NCI-H526 (cell line): Measurements from ENCODE around the gene ZFAND3.
"Not testable (repeated sequence)": the region's sequence is repeated elsewhere in the genome, so short reads cannot be mapped to it uniquely, and the experiment has no call there.

Experiments
- DNase-seq, 2 experiments: peaks; one replicate each; lab custom pipeline; 2025; lab: John Stamatoyannopoulos, UW

ZFAND3 gene

DNA sequence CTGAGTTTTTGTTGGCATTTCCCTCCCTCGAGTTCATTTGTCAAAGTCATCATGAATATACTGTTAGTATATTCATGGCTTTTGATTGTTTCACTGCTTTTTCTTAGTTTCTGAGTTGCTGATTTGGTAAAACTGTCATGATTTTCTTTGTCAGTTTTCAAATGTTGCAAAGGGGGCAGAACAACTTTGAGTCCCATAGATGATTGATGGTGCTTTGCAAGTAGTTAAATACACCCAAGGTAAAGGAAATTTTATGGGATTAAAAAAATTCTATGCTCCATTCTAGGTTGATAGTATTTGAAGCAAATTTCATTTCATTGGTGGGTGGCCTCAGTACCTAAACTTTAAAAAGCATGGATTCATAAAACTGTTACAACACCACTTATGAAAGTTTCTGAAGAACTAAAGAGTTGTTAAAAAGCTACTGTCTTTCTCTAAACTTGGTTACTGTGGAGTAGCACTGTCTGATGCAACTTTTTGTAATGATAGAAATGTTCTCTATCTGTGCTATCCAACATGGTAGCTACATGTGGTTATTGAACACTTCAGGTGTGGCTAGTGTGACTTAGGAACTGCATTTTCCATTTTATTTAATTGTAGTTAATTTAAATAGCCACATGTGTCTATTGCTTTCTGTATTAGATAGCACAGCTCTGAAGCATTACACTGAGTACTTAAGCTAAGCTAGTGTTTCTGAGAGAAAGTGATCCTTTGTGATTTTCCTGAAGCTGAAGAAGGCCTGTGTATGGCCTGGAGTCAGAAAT, 153.6 kb downstream of the ZFAND3 start:
- DNase-seq: no peak

DNA sequence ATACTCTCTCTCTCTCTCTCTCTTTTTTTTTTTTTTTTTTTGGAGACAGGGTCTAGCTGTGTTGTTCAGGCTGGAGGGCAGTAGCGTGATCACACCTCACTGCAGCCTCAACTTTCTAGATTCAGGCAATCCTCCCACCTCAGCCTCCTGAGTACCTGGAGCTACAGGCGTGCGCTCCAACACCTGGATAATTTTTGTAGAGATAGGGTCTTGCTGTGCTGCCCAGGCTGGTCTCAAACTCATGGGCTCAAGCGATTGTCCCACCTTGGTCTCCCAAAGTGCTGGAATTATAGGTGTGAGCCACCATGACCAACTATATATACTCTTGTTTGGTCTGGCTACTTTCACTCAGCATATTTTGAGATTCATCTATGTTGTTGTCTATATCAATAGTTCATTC, 154.9 kb downstream of the ZFAND3 start:
- no peak for DNase-seq

DNA sequence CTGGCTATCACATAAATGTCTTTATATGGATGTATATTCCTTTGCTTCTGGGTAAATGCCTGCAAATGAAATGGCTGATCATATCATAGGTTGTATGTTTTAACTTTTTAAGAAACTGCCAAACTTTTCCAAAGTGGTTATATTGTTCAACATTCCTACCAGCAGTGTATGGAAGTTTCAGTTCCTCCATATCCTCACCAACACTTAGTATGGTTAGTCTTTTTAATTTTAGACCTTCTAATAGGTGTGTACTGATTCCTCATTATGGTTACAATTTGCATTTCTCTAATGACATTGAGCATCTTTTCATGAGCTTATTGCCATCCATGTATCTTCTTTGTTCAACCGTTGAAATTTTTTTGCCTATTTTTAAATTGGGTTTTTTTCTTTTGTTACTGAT, 155.4 kb downstream of the ZFAND3 start:
- DNase-seq: no peak

DNA sequence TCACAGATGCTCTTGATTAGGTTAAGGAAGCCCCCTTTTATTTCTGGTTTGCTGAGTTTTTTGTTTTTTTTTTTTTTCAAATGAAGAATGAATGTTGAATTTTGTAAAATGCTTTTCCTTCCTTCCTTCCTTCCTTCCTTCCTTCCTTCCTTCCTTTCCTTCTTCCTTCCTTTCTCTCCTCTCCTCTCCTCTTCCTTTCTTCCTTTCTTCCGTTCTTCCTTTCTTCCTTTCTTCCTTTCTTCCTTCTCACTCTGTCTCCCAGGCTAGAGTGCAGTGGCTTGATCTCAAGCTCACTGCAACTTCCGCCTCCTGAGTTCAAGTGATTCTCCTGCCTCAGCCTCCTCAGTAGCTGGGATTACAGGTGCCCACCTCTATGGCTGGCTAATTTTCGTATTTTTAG, 158.2 kb downstream of the ZFAND3 start:
- DNase-seq: no peak

DNA sequence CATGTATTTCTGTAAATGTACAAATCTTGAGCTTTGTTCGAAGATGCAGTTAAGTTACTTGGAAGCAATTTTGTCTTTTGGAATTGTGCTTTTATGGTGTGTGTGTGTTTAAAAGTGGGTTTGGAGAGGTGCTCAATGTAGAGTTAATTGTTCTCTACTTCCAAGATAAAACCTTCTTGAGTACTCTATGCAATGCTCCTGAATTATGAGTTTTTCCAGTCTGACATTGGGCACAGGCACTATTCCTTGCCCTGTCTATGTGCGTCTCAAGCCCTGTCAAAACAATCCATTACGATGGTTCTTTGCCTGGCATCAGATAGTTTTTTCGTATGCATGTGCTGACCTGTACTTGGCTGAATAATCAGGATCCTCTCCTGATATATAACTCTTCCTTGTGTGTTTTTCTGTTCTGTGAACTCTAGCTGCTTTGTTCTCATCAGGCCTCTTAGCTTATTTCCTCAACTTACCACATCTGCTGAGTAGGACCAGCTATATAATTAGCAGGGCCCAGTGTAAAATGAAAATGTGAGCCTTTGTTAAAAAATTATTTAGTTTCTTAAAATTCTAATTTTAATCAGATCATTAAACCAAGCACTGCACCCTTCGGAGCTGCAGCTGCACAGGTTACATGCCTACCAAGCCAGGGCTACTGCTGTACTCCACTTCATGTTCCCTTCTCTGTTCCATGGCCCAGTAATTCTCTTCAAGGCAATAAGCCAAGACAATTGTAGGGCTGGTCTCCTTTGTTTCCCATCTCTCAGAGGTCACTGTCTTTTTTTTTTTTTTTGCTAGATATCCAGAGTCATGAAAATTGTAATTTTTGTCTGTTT, 160.1 kb downstream of the ZFAND3 start:
- DNase-seq: no peak

DNA sequence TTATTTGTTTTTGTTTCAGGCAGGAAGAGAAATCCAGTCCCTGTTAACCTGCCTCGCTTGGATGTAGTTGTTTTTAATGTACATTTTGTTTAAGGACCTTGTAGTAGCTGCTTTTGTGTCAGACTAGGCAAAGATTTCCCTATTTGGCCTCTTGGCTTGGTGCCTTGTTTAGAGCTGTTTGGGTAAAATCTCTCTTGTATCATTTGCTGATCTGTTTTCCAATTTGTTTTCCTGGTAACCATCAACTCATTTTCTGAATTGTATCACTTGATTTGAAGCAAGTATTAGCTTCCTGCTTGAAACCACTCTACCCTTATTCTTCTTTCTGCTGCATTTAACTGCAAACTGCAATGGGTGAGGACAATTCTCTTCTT, 160.7 kb downstream of the ZFAND3 start:
- DNase-seq: no peak

DNA sequence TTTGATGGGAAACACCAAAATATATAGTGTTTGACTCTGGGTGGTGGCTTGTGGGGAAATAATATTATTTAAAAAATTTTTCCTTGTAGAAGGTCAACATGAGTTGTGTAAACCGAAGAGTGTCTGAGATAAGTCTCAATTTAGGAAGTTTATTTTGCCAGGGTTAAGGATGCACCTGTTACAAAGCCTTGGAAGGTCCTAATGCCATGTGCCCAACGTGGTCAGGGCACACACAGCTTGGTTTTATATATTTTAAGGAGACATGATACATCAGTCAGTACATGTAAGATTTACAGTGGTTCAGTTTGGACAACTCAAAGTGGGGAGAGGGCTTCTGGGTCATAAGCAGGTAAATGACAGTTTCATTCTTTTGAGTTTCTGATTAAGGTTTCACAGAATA, 162.1 kb downstream of the ZFAND3 start:
- DNase-seq: no peak

DNA sequence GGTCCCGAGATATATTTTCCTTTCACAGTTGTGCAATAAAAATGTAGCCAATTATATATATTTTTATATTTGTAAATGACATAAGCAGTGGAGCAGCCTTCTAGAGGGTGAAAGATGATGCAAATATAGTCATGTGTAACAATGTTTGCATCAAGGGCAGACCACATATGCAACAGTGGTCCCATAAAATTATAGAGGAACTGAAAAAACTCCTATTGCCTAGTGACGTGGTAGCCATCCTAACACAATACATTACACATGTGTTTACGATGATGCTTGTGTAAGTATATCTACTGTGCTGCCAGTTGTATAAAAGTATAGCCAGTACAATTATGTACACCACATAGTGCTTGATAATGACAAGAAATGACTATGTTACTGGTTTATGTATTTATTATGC, 162.8 kb downstream of the ZFAND3 start:
- peak in 1 of 2 experiments; percentile 10 for DNase-seq

DNA sequence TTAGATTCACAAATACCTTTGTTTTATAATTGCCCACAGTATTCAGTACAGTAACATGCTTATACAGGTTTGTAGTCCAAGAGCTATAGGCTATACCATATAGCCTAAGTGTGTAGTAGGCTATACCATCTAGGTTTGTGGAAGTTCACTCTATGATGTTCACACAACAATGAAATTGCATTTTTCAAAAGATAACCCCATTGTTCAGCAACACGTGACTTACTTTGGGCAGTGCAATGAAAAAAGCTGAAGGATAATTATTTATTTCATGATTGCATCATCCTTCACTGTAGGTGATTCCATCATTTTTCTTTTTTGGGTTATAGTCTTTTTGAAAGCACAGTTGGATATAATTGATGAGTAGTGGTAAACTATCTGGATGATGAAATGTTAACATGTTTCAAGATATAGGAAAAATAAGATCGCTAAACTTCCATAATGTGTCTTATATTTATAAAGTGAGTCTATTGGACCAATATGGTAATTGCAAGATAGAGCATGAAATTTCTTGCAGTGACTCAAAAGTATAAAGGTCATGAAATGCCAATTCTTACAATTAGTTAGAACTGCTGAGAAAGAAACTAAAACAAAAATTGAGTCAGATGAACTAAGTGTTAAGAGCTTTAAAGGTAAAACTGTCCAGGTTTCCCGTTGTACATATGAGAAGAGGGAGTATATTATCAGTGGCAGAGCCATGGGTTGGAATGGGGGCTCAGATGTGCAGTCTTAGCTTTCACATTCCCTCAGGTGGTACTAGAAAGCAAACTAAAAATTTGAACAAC, 164.4 kb downstream of the ZFAND3 start:
- DNase-seq: no peak

DNA sequence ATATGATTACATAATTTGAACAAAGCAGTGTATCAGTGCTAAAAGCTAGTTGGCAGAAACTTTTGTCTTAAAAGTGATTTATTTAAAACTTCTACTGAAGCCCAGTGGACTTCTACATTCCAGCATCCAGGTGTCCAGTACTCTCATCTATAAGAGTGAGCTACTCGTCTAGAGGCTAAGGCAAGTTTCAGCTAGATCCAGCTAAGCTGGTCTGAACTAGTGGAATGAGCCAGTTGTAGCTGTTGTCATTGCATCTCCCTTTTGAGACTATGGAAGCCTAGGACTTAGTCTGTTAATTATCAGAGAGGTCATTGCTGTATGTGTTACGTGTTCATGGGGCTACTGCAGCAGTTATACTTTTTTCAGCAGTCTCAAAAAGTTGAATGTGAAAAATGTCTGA, 165.1 kb downstream of the ZFAND3 start:
- no peak for DNase-seq

DNA sequence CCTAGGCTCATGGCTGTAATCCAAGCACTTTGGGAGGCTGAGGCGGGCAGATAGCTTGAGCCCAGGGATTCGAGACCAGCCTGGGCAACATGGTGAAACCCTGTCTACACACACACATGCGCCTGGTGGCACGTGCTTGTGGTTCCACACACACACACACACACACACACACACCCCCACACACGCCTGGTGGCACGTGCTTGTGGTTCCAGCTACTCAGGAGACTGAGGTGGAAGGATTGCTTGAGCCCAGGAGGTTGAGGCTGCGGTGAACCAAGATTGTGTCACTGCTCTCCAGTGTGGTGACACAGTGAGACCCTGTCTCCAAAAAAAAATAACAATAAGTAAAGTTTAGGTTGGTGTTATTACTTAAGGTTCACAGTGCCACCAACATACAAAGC, 165.8 kb downstream of the ZFAND3 start:
- no peak for DNase-seq

DNA sequence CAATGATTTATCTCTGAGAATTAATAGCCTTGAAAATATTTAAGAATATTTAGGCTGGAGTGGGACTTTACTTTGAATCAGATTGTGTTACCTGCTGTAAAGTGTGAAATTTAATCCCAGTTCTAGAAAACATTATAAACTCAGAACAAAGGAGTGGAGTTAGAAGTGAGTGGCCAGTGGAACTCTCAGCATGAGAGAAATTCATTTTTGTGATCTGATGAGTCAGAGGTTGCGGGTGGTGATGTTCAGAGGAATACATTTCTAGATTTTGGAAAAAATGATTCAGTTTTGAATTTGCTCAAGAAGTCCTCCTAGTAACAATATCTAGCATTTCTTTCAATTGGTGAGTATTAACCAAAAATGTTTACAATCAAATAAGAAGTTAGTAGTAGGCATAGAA, 167.5 kb downstream of the ZFAND3 start:
- no peak for DNase-seq

DNA sequence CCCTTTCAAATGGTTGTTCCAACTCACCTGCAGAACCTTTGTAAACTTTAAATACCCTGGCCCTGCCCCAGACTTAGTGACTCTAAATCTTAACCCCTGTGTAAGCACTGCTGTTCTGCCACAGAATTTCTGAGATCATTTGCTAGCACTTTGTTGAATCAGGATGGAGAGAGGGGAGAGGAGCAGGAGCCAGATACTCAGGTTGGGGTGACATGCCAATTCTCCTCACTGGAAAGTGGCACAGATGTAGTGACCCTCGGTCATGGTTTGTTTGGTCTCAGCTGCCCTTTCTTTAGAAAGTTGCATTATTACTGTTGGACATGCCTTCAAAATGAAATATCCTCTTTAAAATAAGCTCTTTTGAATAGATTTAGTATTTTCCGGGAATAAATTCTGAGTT, 168.0 kb downstream of the ZFAND3 start:
- no peak for DNase-seq

DNA sequence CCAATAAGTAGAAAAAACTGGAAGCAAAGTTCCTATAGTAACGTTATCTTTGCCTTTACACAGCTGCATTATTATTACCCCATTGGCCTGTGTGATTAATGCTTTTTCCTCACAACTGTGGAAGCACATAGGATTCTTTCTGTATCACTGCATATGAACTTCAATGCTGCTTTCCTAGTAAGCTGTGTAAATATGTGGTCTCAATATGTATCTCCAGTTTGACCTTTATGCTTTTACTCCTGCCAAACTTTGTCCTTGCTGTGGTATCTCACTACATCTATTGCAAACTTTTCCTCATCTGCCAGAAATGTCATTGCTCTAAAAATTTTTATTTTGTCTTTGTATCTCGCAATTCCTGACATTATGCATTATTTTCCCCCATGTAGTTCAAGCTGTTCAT, 168.6 kb downstream of the ZFAND3 start:
- DNase-seq: no peak

DNA sequence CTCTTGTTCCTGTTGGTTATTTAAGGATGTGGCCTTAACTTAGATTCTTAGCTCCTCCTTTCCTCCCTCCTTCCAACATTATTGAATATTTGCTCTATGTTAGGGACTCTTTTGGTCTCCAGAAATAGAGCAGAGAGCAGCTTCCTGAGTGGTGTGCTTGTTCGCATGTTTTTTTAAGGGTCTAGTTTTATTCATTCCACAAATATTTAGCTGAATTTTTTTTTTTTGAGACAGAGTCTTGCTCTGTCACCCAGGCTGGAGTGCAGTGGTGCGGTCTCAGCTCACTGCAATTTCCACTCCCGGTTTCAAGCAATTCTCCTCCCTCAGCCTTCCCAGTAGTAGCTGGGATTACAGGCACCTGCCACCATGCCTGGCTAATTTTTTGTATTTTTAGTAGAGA, 169.2 kb downstream of the ZFAND3 start:
- no peak for DNase-seq

DNA sequence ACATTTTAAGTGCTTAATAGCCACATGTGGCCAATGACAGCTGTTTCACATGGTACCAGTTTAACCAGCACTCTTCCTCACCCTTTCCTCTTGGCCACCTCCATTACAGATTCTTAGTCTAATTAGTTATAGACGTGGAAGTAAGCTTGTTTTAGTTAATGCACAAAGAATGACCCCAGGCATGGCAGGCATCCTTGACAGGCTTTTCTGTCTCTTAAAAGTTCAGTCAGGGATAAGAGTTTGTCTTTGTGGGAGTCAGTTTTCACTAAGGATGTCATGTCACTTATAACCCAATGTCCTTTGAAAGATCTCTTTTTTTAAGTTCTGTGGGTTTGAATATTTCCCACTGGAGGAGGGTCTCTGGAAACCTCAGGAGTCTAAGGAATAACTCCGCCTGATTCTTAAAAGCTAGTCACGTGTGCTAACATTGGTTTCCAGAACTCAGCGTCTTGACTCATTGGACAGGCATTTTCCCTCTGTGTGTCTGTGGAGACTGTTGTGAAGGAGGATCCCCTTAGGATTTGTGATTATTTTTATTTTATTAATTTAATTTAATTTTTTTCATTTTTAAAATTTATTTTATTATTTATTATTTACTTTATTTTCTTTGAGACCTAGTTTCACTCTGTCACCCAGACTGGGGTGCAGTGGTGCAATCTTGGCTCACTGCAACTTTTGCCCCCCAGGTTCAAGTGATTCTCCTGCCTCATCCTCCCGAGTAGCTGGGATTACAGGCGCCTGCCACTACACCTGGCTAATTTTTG, 171.4 kb downstream of the ZFAND3 start:
- DNase-seq: no peak

DNA sequence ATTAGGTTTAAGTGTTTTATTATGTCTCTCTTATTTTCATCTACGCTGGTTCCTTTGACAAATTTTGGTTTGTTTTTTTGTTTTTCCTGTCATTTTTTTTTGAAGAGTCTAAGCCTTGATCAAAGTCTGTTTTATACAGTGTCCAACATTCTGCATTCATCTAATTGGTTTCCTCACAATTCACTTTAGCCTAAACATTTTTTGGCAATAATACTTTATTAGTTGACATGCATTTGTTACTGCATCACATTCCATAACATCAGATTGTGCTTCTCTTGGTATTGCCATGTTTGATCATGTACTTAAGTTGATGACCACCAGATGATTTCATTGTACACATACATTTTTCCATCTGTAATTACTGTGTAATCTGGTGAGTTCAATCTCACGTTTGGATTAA, 173.2 kb downstream of the ZFAND3 start:
- DNase-seq: no peak

DNA sequence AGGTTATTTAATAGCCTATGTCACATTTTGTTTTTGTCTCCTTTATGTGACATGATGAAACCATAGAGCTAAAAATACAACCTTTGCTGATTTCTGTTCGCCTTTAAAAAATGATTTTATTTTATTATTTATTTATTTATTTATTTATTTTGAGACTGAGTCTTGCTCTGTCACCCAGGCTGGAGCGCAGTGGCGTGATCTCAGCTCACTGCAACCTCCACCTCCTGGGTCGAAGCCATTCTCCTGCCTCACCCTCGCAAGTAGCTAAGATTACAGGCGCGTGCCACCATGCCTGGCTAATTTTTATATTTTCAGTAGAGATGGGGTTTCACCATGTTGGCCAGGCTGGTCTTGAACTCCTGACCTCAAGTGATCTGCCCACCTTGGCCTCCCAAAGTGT, 173.7 kb downstream of the ZFAND3 start:
- DNase-seq: not testable (repeated sequence)

DNA sequence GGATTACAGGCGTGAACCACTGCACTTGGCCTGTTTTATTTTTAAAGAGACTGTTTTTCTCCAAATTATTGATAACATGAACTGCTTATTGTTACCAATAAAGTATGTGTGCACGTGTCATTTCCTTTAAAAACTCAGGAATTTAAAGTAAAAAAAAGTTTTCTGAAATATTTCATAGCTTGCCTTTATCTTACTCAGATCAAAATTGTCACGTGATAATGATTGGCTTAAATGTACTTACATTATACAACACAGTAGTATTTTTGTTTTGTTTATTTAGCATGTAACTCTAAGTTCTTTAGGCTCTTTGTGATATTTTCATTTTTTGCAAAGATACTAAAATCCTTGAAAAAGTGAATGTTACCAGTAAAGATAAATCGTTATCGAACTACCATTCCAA, 174.1 kb downstream of the ZFAND3 start:
- no peak for DNase-seq

DNA sequence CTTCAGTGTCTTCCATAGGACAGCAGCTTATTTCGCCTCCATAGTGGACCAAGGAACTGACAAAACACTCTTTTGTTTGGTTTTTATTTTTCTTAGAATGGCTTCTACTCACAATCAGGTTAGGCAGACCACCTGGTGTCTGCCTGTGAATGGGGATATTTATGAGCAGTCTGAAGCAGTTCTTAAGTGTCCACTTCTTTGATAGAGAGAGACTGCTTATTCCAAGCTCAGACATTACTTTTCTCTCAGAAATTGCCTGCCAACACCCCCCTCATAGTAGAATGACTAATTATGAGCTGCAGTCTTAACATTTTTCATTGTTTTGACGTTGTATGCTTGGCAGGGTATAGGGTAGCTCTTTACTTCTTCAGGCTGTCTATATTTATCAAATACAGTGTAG, 174.7 kb downstream of the ZFAND3 start:
- no peak for DNase-seq

DNA sequence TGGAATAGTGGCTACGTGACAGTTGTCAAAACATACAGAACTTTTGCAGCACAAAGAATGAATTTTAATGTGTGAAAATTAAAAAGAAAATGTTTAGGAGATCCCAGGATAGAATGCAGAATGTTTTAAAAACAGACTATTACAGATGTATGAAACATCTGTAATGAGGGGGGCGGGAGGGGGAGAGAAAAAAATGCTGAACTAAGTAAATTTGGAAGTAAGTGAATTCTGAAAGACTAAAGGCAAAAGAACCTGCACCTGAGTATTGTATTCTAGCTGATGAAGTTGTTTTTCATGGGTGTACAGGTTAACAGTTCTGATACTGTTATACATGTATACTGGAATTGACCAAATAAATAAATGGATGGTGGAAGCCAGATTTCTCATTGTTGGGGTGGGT, 178.8 kb downstream of the ZFAND3 start:
- DNase-seq: no peak

DNA sequence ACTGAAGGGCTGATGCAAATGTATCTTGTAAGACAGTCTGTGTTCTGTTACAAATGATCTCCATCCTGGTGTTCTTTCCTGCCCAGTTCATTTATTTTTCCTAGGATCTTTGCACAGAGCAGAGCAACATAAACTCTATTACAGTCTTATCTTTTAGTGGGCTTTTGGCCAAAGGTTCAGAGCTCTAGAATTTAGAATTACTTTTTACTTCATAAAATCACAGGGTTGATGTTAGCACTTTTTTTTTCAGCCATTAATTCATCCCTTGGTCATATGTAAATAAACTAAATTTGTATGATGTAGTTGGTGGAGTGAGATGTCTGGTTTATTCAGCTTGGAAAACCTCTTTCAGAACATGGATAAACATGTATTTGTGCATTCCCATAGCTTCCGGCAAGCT, 181.9 kb downstream of the ZFAND3 start:
- no peak for DNase-seq
